Activated CD8-positive, alpha-beta memory T cell treated with anti-CD3 and anti-CD28 coated beads, Interleukin-2, amount 50 U/mL, for 4 hours (primary cell): ENCODE measurements around the gene OR7C1.
"Not testable (repeated sequence)": the region's sequence is repeated elsewhere in the genome, so short reads cannot be mapped to it uniquely, and the experiment has no call there.

Source experiments
- DNase-seq: peaks from one replicate; pipeline ENCODE4 v3.0.0-alpha.2; 2020

Gene OR7C1

DNA sequence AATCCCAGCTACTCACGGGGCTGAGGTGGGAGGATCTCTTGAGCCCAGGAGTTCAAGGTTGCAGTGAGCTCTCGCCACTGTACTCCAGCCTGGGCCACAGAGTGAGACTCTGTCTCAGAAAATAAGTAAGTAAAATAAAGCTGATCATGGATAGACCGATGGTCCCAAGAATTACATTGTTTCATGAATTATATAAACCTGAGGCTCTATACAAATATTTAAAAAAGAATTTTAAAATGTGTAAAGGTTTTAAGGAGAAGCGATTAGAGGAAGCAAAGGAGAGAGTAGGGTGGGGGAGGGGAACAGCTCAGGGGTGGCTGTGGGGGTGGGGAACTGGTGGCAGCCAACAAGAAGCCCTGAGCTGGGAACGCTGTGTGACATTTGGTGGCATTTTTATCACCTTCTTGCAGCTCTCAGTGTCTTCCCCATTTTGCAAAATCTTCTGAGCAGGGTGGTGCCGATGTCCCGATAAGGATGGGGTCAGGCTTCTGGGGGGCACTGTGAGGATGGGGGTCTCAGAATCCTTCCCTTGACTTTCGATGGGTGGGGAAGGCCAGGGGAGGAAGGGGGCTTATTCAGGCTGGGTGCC lies 51.5 kb downstream of the OR7C1 start:
- DNase-seq, result not testable (repeated sequence)

DNA sequence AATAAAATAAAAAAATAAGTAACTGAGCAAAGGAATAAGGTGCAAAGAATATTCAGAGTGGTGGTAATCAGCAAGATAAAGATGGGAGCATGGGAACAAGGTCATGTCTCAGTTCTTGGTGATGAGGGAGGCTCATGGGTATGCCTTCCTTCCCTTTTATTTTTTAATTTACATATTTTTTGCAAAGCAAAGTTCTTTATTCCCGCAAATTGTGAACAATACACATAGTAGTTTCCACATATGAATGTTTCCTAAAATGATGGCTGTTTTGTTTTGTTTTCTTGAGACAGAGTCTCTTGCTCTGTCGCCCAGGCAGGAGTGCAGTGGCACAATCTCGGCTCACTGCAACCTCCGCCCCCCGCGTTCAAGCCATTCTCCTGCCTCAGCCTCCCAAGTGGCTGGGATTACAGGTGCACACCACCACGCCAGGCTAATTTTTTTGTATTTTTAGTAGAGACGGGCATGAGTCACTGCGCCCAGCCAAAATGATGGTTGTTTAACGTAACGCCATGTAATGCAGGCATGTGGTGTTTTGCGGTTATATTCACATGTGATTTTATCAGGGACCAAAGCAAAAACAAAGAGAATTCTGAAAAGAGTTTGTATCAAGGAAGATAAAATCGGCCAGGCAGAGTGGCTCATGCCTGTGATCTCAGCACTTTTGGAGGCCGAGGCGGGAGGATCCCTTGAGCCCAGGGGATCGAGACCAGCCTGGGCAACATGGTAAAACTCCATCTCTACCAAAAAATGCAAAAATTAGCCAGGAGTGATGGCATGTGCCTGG lies 52.2 kb downstream of the OR7C1 start:
- no peak for DNase-seq

DNA sequence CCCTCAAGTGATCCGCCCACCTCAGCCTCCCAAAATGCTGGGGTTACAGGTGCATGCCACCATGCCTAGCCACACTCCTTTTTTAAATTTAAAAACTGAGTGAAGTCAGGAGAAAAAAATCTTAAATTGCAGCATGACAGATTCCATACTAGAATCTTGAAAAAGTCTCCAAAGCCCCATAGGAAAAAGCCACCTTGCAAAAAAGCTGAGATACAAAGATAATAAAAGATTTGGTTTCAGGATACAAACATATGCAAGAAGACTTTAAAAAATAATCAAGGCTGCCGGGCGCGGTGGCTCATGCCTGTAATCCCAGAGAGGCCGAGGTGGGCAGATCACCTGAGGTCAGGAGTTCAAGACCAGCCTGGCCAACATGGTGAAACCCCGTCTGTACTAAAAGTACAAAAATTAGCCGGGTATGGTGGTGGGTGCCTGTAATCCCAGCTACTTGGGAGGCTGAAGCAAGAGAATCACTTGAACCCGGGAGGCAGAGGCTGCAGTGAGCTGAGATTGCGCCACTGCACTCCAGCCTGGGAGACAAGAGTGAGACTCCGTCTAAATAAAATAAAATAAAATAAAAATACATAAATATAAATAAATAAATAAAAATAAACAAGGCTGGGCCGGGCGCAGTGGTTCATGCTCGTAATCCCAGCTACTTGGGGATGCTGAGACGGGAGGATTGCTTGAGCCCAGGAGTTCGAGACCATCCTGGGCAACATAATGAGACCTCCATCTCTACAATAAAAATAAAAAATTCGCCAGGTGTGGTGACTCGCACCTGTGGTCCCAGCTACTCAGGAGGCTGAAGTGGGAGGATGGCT lies 53.1 kb downstream of the OR7C1 start:
- not testable (repeated sequence) for DNase-seq

DNA sequence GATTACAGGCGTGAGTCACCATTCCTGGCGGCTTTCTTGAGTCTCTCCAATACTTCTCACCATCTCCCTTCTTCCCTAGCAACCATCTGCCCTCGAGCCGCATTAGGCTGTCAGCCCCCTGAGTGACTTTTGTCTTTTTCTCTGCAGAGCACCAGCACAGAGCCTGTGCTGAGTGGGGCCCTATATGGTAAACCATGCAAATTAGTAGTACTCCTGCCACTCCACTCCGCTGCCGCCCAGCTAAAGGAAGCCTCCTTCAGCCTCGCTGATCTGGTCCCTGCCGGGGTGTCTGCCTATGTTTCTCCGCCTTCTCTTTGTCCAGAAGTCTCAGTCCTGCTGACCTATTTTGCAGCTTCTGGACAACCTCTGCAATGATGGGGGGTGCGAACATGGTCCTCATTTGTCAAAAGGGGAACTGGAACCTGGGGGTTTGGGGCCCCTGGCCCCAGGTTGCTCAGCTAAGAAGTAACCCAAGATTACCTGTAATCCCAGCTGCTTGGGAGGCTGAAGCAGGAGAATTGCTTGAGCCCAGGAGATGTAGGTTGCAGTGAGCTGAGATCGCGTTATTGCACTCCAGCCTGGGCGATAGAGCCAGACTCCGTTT lies 54.3 kb downstream of the OR7C1 start:
- DNase-seq, result not testable (repeated sequence)

DNA sequence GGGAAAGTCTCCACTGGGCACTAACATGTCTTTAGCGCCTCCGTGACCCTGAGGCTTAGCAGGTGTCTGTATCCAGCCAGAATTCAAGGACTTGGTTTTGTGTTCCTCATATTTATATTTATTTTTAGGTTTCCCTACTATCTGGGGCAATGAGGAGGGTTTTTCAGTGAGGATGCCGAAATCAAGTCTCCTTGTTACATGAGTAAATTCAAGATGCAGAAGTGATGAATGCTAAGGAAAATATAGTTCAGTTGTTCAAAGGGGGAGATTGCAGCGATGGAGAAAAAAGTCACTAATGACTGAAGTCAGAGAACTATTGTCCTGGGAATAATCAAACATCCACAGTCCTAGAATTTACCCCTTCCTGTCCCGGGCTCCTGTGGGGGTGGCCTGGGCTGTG lies 55.8 kb downstream of the OR7C1 start:
- DNase-seq, result no peak

DNA sequence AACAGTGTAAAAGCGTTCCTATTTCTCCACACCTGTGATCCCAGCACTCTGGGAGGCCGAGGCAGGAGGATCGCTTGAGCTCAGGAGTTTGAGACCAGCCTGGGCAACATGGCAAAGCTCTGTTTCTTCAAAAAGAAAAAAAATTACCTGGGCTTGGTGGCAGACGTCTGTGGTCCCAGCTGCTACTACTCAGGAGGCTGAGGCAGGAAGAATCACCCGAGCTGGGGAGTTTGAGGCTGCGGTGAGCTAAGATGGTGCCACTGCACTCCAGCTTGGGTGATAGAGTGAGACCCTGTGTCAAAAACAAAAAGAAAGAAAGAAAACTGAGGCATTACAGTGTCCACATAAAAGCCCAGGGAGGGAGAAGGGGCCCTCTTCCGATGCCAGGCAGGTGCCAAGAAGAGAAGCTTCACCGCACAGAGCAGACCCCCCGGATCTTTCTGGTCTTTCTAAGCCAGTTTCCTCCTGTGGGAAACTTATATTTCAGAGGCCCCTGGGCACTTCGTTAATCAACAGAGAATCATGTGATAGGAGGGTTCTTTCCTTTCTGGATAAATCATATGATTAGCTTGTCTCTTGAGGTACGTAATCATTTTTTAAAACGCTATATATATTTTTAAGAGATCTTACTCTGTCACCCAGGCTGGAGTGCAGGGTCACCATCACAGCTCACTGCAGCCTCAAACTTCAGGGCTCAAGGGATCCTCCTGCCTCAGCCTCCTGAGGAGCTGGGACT lies 56.7 kb downstream of the OR7C1 start, which contains the start of gene ADGRE2:
Gene ADGRE2, minus strand, starts transcription at position 451 of the 736 bp plus-strand sequence. CDS start 1,804 bp downstream, outside the sequence.
- not testable (repeated sequence) for DNase-seq

DNA sequence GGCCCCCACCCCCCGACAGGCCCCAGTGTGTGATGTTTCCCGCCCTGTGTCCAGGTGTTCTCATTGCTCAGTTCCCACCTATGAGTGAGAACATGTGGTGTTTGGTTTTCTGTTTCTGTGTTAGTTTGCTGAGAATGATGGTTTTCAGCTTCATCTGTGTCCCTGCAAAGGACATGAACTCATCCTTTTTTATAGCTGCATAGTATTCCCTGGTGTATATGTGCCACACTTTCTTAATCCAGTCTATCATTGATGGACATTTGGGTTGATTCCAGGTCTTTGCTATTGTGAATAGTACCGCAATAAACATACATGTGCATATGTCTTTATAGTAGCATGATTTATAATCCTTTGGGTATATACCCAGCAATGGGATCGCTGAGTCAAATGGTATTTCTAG lies 57.3 kb downstream of the OR7C1 start:
- DNase-seq, result not testable (repeated sequence)

DNA sequence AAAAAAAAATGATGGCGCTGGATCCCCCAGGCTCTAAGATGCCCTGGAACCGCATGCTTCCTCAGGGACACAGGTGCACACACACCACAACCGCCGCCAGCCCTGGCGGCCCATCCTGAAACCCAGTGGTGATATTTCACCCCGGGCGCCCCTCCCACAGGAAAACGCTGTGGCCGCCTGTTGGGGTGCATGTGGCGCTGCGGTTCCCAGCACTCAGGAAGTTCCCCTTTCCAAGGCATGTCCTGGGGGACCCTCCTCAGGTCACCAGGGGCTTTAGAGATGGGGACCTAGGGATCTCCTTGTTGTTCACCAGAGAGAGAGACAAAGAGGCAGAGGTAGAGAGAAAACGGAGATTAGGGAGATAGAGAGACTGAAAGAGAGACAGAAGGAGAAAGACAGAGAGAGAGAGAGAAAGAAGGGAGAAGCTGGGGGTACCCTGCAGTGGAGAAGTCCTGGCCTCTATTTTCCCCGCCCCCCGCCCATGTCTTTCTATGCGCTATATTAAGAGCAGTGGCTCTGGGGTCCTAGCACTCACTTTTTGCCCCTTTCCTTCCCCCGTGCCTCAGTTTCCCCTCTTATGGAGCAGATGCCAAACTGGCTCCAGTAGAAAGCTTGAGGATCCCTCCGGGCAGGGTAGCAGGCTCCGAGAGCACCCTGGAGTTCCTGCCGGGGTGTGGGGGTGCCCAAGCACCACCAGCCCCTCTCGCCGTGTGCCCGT lies 59.0 kb downstream of the OR7C1 start:
- no peak for DNase-seq

DNA sequence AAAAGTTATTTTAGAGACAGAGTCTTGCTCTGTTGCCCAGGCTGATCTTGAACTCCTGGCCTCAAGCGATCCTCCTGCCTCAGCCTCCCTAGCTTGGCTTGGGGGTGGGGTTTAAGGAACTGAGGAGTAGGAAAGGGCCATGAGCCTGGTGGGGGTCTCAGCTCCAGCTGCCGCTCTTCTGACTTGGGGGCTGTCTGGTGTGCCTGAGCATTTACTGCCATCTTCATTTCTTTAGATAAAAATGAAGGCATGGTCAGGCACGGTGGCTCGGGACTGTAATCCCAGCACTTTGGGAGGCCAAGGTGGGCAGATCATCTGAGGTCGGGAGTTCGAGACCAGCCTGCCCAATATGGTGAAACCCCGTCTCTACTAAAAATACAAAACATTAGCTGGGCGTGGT lies 59.7 kb downstream of the OR7C1 start:
- DNase-seq, result not testable (repeated sequence)

DNA sequence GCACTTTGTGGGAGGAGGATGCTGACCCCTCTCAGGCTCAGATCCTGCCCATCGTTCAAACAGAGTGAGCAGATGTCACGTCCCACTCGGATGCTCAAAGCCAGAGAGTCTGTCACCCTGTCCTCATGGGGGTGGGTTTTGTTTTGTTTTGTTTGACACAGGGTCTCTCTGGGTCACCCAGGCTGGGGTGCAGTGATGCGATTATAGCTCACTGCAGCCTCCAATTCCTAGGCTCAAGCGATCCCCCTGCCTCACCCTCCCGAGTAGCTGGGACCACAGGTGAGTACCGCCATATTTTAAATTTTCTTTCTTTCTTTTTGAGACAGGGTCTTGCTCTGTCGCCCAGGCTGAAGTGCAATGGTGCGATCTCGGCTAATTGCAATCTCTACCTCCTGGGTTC lies 60.6 kb downstream of the OR7C1 start:
- no peak for DNase-seq

DNA sequence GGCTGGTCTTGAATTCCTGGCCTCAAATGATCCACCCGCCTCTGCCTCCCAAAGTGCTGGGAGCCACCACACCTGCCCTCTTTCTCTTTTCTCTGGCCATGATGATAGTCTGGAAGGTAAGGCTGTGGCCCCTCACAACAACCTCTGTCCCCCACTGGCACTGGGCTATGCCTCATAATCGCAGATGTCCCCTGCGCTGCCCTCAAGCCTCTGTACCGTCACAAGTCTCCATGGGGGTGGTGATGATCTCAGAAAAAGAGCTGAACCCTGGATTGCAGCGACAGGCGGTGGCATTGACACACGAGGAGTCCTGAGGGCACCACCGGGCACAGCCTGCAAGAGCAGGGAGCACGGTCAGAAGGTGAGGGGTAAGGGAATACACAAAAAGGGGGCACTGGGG lies 61.3 kb downstream of the OR7C1 start:
- not testable (repeated sequence) for DNase-seq

DNA sequence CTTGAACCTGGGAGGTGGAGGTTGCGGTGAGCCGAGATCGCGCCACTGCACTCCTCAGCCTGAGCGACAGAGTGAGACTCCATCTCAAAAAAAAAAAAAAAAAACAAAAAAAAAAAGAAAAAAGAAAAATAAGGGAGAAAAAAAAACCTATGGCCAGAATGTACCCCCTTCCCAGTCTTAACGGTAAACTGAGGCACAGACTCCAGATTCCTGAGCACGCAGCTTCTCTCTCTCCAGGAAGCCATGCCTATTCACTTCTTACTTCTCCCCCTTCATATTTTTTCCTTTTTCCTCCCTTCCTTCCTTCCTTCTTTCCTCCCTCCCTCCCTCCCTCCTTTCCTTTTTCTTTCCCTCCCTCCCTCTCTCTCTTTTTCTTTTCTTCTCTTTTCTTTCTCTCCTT lies 62.0 kb downstream of the OR7C1 start:
- no peak for DNase-seq

DNA sequence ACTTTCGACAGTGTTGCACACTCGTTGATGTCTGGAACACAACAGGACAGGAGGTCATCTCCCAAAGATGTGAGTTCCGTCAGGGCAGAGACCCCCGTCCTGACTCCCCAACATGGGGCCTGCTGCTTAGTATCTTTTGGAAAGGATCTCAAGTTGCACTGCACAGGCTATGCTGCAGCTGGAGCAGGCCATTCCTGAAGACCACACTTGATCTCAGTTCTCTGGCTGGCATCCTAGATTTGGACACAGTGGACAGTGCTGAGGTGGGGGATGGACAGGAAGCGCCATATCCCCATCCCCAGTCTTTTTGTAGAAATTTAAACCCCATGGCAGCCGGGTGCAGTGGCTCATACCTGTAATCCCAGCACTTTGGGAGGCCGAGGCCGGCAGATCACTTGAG lies 62.5 kb downstream of the OR7C1 start:
- DNase-seq, result no peak

DNA sequence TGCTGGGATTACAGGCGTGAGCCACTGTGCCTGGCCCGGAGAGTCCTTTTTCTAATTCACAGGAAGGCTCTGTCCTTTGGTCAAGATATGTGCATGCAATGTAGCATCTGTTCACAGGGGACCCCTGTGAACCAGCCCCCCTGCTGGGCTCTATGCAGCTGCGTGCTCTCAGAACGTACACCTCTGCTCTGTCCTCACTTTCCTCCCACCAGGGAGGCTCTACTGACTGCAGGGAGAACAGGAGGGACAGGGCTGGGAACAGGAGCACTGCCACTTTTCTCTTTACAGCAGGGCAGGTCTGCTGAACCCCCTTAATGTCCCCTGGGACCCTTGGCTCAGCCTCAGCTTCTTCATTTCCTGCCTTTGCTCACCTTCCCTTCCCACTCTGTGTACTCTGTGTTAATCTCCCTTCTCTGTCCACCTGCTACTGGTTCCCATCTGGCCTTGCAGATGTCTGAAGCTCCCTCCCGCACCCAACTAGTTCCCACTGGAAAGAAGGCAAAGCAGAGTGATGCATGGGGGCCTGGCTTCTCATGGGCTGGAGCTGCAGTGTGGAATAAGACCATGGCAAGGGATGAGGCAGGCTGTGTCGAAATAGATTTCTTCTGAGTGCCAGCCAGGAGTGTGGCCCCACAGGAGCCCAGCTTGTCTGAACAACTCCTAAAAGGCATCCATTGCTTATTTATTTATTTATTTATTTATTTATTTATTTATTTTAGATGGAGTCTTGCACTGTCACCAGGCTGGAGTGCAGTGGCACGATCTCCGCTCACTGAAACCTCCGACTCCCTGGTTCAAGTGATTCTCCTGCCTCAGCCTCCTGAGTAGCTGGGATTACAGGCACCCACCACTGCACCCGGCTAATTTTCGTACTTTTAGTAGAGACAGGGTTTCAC lies 63.8 kb downstream of the OR7C1 start:
- no peak for DNase-seq

DNA sequence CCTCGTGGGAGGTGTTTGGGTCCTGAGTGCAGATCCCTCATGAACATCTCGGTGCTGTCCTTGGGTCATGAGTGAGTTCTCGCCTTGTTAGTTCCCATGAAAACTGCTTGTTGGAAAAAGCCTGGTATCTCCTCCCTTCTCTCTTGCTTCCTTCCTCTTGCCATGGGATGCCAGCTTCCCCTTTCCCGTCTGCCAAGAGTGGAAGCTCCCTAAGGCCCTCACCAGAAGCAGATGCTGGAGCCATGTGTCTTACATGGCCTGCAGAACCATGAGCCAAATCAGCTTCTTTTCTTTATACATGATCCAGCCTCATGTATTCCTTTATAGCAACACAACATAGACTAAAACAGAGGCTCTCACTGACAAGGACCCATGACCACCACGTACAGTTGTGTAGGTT lies 64.8 kb downstream of the OR7C1 start:
- DNase-seq, result no peak

DNA sequence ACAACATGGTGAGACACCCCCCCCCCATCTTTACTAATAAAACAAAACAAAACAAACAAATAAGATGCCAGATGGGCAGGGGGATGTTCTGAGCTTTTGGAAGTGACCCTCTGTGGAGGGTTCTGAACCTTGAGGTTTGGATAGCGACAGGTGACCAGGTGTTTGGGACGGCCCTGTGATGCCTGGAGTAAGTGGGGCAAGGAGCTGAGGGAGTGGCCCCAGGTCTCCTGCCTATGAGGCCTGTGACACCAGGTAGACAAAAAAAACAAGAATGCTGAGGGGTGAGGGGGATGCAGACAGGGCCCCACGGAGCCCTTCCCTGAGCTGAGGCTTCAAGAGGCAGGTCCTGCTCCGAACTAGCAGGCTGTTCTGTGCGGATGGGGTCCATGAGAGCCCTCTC lies 65.8 kb downstream of the OR7C1 start:
- no peak for DNase-seq

DNA sequence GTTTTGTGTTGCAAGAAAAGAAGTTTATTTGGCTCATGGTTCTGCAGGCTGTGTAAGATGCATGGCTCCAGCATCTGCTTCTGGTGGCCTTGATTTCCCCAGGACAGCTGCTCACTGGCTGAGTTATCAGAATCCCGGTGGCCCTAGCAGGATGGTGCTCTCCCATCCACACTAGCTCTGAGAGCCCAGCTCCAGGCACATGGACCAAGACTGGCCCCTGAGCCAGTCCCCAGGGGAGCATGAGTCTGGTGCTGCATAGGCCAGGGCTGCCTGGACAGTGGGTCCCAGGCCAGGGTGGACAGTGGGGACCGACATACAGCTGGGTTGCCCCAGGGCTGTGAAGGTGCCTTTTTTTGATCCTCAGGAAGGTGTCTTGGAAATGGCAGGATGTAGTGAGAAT lies 67.0 kb downstream of the OR7C1 start:
- no peak for DNase-seq

DNA sequence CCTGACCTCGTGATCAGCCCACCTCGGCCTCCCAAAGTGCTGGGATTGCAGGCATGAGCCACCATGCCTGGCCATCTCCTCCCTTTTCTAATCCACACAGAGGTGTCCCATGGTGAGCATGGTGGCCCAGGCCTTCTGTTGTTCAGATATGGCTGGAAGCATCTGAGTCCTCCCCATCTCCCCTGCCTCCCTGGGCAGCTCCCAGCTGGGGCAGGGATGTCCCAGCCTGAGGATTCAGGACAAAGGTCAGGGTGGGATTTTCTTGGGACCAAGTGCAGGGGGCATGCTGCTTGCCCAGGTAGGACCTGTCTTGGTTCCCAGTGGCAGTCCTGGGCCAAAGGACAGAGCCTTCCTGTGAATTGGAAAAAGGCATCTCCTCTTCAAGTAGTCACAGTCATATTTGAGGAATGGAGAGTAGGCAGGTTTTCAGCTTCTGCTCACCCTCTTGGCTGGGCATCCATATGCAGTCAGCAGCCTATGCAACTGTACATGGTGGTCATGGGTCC lies 67.5 kb downstream of the OR7C1 start:
- DNase-seq, result no peak

DNA sequence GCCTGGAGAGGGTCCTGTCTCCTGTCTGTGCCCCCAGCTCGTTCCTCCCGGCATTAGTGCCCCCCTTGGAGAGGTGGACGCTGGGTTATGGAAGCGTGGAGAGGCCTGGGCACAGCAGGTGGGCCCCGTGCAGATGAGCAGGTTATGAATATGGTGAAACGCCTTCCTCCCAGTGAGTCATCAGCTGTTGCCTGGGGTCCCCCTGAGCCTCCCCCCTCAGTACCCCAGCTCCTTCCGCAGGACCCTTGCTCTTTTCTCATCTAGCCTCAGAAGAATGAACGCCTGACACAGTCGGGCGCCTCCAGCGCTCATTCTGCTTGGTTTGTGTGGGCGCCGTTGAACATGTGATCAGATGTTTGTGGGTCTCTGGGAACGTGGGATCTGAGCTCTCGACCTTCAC lies 69.1 kb downstream of the OR7C1 start:
- DNase-seq, result not testable (repeated sequence)

DNA sequence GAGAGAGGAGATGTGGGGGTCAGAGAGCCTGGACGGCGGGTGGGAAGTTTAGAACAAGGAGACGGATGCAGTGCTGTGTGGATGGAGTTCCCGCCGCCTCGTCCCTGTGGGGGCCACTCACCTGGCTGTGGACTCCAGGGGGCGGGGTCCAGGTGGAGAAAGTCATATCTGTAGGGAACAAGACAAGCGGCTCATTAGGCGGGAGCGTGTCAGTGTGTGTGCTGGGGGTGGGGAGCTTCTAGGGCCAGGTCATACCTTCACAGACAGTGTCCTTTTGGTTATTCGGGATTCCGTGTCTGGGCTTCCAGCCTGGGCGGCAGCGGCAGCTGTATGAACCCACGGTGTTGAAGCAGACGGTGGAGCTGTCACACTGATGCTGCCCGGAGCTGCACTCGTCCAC lies 69.6 kb downstream of the OR7C1 start:
- not testable (repeated sequence) for DNase-seq

DNA sequence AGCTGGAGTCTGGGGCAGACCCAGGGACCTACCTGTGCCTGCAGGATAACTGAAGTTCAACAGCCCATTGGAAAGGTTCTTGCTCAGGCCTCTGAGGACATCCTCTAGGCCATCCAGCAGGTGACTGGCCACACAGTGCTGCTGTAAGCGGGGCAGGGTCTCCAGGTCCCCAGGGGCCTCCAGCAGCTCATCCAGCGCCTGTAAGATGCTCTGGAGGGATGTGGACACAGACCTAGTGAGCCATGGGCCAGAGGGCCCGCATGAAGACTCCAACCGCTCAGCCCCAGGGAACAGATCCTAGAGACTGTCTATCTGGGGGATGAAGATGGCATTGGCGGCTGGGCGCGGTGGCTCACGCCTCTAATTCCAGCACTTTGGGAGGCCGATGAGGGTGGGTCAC lies 70.6 kb downstream of the OR7C1 start:
- DNase-seq, result no peak
